B cell (primary cell): Measurements from ENCODE around the gene ERAS. TPM values are rescaled to one million over a fixed set of nuclear protein-coding genes. Genes with fewer than 3 reads are reported as not detected.
"Not testable (repeated sequence)": the region's sequence is repeated elsewhere in the genome, so short reads cannot be mapped to it uniquely, and the experiment has no call there.

Experiments
- ATAC-seq: fragments of 200-7000 bp; cut with Tn5 transposase; one replicate; pipeline ENCODE4 v1.10.0; 2021; ENCODE audit warnings: low read depth, mild to moderate bottlenecking, moderate number of reproducible peaks, moderate library complexity
- CTCF ChIA-PET: fragments of 350-600 bp; sonication (Branson Sonifier 250); formaldehyde crosslinking; loops from one replicate; lab custom pipeline; 2021; ENCODE audit warnings: antibody characterized with exemption, inconsistent platforms; lab: Charles Lee
- POLR2A ChIA-PET: fragments of 350-600 bp; sonication (Branson Sonifier 250); formaldehyde crosslinking; loops from one replicate; lab custom pipeline; 2021; ENCODE audit warnings: antibody characterized with exemption; lab: Charles Lee
- DNase-seq: peaks from one replicate; pipeline ENCODE4 v3.0.0; 2013
- H2AFZ ChIP-seq: 2 replicates; pipeline ENCODE4 v1.6.1; 2012; ENCODE audit warnings: mild to moderate bottlenecking, low read depth, low read length; ENCODE audit not compliant: insufficient read depth, poor library complexity, severe bottlenecking
- H3K27ac ChIP-seq, 2 donors: 1 replicate in 1 of 2; 2 replicates in 1 of 2; pipeline ENCODE4 v1.5.1; 2012 to 2013; ENCODE audit warnings: low read length in 2 of 2, mild to moderate bottlenecking in 2 of 2, moderate library complexity in 1 of 2
- H3K27me3 ChIP-seq, 4 experiments: fragments of 200-600 bp in 1 of 4; sonication (generic) in 1 of 4; replicated peaks in 1 of 4; 1 replicate in 2 of 4; 2 replicates in 2 of 4; pipeline versions ENCODE4 v1.6.1 to v1.7.0; 2013 to 2016; ENCODE audit warnings: low read length in 3 of 4, mild to moderate bottlenecking in 2 of 4, mixed read lengths in 1 of 4, moderate library complexity in 1 of 4; ENCODE audit not compliant: insufficient read depth in 4 of 4, control insufficient read depth in 3 of 4; ENCODE audit errors: control extremely low read depth in 1 of 4
- H3K36me3 ChIP-seq, 2 experiments: replicated peaks in 1 of 2; 1 replicate in 1 of 2; 2 replicates in 1 of 2; pipeline versions ENCODE4 v1.6.1 to v1.7.1; 2013; ENCODE audit warnings: low read length in 1 of 2; ENCODE audit not compliant: insufficient read depth in 2 of 2, control insufficient read depth in 1 of 2; ENCODE audit errors: control extremely low read depth in 1 of 2, extremely low read depth in 1 of 2
- H3K4me1 ChIP-seq, 2 donors: fragments of 200-600 bp in 1 of 2; sonication (generic) in 1 of 2; 1 replicate in 1 of 2; 2 replicates in 1 of 2; pipeline versions ENCODE4 v1.5.1 to v1.6.1; 2013 to 2017; ENCODE audit warnings: low read length in 2 of 2; ENCODE audit not compliant: control insufficient read depth in 2 of 2, insufficient read depth in 2 of 2
- H3K4me2 ChIP-seq: replicated peaks from 2 replicates; pipeline ENCODE3; 2012; ENCODE audit warnings: mild to moderate bottlenecking, low read depth, low read length; ENCODE audit not compliant: poor library complexity, severe bottlenecking
- H3K4me3 ChIP-seq, 5 experiments: fragments of 200-600 bp in 1 of 5; sonication (generic) in 1 of 5; 1 replicate in 3 of 5; 2 replicates in 2 of 5; pipeline versions ENCODE4 v1.5.1 to v1.7.0; 2011 to 2016; ENCODE audit warnings: low read length in 4 of 5, mild to moderate bottlenecking in 4 of 5, low read depth in 2 of 5, control low read depth in 1 of 5, moderate library complexity in 1 of 5; ENCODE audit not compliant: insufficient read depth in 1 of 5; ENCODE audit errors: control extremely low read depth in 1 of 5, extremely low read depth in 1 of 5
- H3K79me2 ChIP-seq: fragments of 200-600 bp; sonication (generic); one replicate; pipeline ENCODE4 v1.6.0; 2016; ENCODE audit warnings: low read length; ENCODE audit not compliant: control insufficient read depth, insufficient read depth
- H3K9ac ChIP-seq: fragments of 200-600 bp; sonication (generic); 2 replicates; pipeline ENCODE4 v1.6.1; 2017; ENCODE audit warnings: mild to moderate bottlenecking, low read length, moderate library complexity
- H3K9me3 ChIP-seq, 3 donors: one replicate each; pipeline versions ENCODE4 v1.6.1 to v1.7.1; 2013; ENCODE audit warnings: low read length in 2 of 3; ENCODE audit not compliant: control insufficient read depth in 2 of 3, insufficient read depth in 1 of 3; ENCODE audit errors: control extremely low read depth in 1 of 3
- H4K20me1 ChIP-seq: 2 replicates; pipeline ENCODE4 v1.6.0; 2012; ENCODE audit warnings: mild to moderate bottlenecking, low read length; ENCODE audit not compliant: insufficient read depth, control insufficient read depth, poor library complexity, severe bottlenecking
- H3K27ac Mint-ChIP-seq: one replicate; pipeline ENCODE4 v1.8.0; 2021; ENCODE audit warnings: mixed read lengths
- H3K27me3 Mint-ChIP-seq: one replicate; pipeline ENCODE4 v1.8.0; 2021; ENCODE audit warnings: mixed read lengths
- H3K4me1 Mint-ChIP-seq: one replicate; pipeline ENCODE4 v1.8.0; 2021; ENCODE audit warnings: mixed read lengths
- H3K4me3 Mint-ChIP-seq: one replicate; pipeline ENCODE4 v1.8.0; 2021; ENCODE audit warnings: mixed read lengths
- H3K9me3 Mint-ChIP-seq: one replicate; pipeline ENCODE4 v1.8.0; 2022; ENCODE audit warnings: mixed read lengths; ENCODE audit not compliant: insufficient read depth
- CTCF ChIP-seq: fragments of 200-600 bp; IDR thresholded peaks from one replicate; pipeline ENCODE4 v1.8.0; 2022; ENCODE audit warnings: antibody characterized with exemption, mild to moderate bottlenecking
- EZH2 ChIP-seq: IDR thresholded peaks from 2 replicates; pipeline ENCODE4 v1.6.1; 2012; ENCODE audit warnings: borderline replicate concordance, low read depth, mild to moderate bottlenecking, moderate library complexity, low read length; ENCODE audit not compliant: insufficient read depth, poor library complexity, severe bottlenecking
- WGBS: methylation state at CpG from one replicate; pipeline ENCODE4 v1.1.5; 2013; ENCODE audit warnings: missing lambda C conversion rate; ENCODE audit not compliant: insufficient coverage; 5-methylcytosine and 5-hydroxymethylcytosine counted together
- intact Hi-C: fragments of 100-400 bp; cut with micrococcal nuclease; formaldehyde crosslinking; loops from one replicate; pipeline ENCODE4 v1.10.0; 2022
- polyA plus RNA-seq: library from polyadenylated mRNA; depleted of rRNA; stranded (reverse); fragments of >200 nt; gene quantifications from 2 replicates; pipeline ENCODE4 v1.2.3, GENCODE V29; 2012
- total RNA-seq, 2 donors: library from RNA; stranded (reverse); fragments of 120-200 nt in 1 of 2; gene quantifications; 1 replicate in 1 of 2; 2 replicates in 1 of 2; pipeline versions ENCODE4 v1.2.3 to v1.2.4, GENCODE V29; 2013 to 2022

Gene ERAS
- total and polyA plus RNA-seq, 2 donors (not counting 1 experiment from before 2014, with no cell fraction given), result 0.09 TPM; not detected in 1

GRCh38 chrX:48848847-48849246 is 22.5 kb downstream of the ERAS start:
- Histone ChIP-seq H3K27me3 (no peaks in the 10 kb centered on the region), H3K79me2 (no peaks in the 10 kb centered on the region), H2AFZ (no peak overlapping the region), H3K9me3 (no peaks in the 10 kb centered on the region), H3K4me2 (no peak overlapping the region), H3K4me1 (no peaks in the 10 kb centered on the region), H4K20me1 (no peaks in the 10 kb centered on the region), H3K9ac (no peak overlapping the region), H3K36me3 (no peaks in the 10 kb centered on the region), H3K4me3 (no peak overlapping the region), H3K27ac (no peak overlapping the region)
- no CpG with 5 or more reads among the region's 1 CpG for WGBS
- H3K4me1 Mint-ChIP-seq, result no peaks in the 10 kb centered on the region
- ChIA-PET POLR2A (no interaction called here), CTCF (no interaction called here)
- DNase-seq, result no peak
- no peak overlapping the region for H3K4me3 Mint-ChIP-seq
- H3K9me3 Mint-ChIP-seq, result no peaks in the 10 kb centered on the region
- no peak overlapping the region for H3K27ac Mint-ChIP-seq
- TF ChIP-seq EZH2 (no peak), CTCF (no peak)
- intact Hi-C loops, result no loop called here
- ATAC-seq, result no peak
- peaks cover 5% of the 10 kb centered on the region for H3K27me3 Mint-ChIP-seq

DNA sequence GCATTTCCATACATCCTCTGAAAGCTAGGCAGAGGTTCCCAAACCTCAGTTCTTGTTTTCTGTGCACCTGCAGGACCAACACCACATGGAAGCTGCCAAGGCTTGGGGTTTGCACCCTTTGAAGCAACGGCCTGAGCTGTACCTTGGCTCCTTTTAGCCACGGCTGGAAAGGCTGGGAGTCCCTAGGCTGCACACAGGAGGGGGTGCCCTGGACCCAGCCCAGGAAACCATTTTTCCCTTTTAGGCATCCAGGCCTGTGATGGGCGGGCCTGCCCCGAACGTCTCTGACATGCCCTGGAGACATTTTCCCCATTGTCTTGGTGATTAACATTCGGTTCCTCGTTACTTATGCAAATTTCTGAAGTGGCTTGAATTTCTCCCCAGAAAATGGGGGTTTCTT is 26.5 kb downstream of the ERAS start:
- Mint-ChIP-seq H3K9me3 (no peaks in the 10 kb centered on the region), H3K4me1 (no peaks in the 10 kb centered on the region), H3K27ac (no peak overlapping the region), H3K27me3 (peaks cover 13% of the 10 kb centered on the region), H3K4me3 (no peak overlapping the region)
- intact Hi-C loops, result no loop called here
- ChIA-PET POLR2A (no interaction called here), CTCF (no interaction called here)
- Histone ChIP-seq H3K27ac (no peak overlapping the region), H3K79me2 (no peaks in the 10 kb centered on the region), H4K20me1 (no peaks in the 10 kb centered on the region), H3K4me2 (no peak overlapping the region), H3K4me3 (no peak overlapping the region), H3K9ac (no peak overlapping the region), H3K9me3 (no peaks in the 10 kb centered on the region), H3K27me3 (no peaks in the 10 kb centered on the region), H2AFZ (no peak overlapping the region), H3K4me1 (no peaks in the 10 kb centered on the region), H3K36me3 (no peaks in the 10 kb centered on the region)
- WGBS, result 100% methylated on average over 2 of the region's 7 CpGs
- TF ChIP-seq CTCF (no peak), EZH2 (no peak)
- no peak for ATAC-seq
- no peak for DNase-seq

DNA sequence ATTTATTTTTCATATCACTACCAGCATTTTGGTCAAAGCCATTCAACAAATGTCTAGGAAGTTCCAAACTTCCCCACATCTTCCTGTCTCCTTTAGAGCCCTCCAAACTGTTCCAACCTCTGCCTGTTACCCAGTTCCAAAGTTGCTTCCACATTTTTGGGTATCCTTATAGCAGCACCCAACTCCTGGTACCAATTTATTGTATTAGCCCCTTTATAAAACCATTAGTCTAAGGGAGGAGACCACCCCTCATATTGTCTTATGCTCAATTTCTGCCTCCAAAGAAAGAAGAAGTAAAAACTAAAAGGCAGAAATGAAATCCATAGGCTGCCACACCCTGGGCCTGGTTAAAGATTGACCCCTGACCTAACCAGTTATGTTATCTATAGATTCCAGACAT is 27.2 kb downstream of the ERAS start:
- DNase-seq, H3K27ac ChIP-seq, ATAC-seq, H3K4me3 ChIP-seq, CTCF ChIA-PET, H3K27ac Mint-ChIP-seq, H3K4me1 ChIP-seq, H3K4me3 Mint-ChIP-seq, H3K4me2 ChIP-seq, intact Hi-C loops, H4K20me1 ChIP-seq, POLR2A ChIA-PET, H3K9ac ChIP-seq, H3K9me3 ChIP-seq, H3K36me3 ChIP-seq, H3K27me3 ChIP-seq, H3K9me3 Mint-ChIP-seq, H2AFZ ChIP-seq, H3K79me2 ChIP-seq, H3K4me1 Mint-ChIP-seq: not testable (repeated sequence)
- H3K27me3 Mint-ChIP-seq, result peaks cover 13% of the 10 kb centered on the region
